ENCODE measurements around the gene MED13L.

DNA sequence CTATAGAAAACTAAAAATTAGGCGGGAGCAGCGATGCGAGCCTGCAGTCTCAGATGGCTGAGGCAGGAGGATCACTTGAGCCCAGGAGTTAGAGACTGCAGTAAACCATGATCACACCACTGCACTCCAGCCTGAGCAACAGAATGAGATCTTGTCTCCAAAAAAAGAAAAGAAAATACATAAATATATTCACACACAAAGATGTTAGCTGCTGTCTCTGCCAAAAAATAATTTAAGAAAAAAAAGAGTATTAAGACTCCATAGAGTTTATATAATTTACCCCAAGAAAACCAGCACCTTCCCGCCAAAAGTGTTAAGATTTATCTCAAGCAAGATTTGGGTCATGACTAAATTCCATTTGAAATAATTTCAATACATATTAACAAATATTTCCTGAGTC, 102.6 kb downstream of the MED13L start:
- TF ChIP-seq EP300 (IDR thresholded peaks at IDR 0.05) = no peak
- TF ChIP-seq, protein P1, sequence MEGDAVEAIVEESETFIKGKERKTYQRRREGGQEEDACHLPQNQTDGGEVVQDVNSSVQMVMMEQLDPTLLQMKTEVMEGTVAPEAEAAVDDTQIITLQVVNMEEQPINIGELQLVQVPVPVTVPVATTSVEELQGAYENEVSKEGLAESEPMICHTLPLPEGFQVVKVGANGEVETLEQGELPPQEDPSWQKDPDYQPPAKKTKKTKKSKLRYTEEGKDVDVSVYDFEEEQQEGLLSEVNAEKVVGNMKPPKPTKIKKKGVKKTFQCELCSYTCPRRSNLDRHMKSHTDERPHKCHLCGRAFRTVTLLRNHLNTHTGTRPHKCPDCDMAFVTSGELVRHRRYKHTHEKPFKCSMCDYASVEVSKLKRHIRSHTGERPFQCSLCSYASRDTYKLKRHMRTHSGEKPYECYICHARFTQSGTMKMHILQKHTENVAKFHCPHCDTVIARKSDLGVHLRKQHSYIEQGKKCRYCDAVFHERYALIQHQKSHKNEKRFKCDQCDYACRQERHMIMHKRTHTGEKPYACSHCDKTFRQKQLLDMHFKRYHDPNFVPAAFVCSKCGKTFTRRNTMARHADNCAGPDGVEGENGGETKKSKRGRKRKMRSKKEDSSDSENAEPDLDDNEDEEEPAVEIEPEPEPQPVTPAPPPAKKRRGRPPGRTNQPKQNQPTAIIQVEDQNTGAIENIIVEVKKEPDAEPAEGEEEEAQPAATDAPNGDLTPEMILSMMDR (IDR thresholded peaks at IDR 0.05) = no peak
- no peak for TF ChIP-seq POLR2A (IDR thresholded peaks at IDR 0.05)
